NCI-H82 (cell line): ENCODE data around the gene PLXNA4.
A peak's percentile ranks its signal among the peaks of the same experiment; 100 is the strongest.

Experiments used
- DNase-seq: peaks from one replicate; lab custom pipeline; 2025; lab: John Stamatoyannopoulos, UW

PLXNA4 gene

GRCh38 chr7:132145466-132145865 is 430.8 kb downstream of the PLXNA4 start:
- DNase-seq, result peak; percentile 21

- no peak for DNase-seq
These were observed 431.2 kb downstream of the PLXNA4 start for GRCh38 chr7:132145063-132145462.

GRCh38 chr7:132142006-132142405 is 434.3 kb downstream of the PLXNA4 start:
- peak; percentile 12 for DNase-seq

GRCh38 chr7:132141109-132141508 is 435.2 kb downstream of the PLXNA4 start:
- no peak for DNase-seq

GRCh38 chr7:132140341-132140740 is 435.9 kb downstream of the PLXNA4 start:
- no peak for DNase-seq

- no peak for DNase-seq
These were observed 437.5 kb downstream of the PLXNA4 start for GRCh38 chr7:132138817-132139216.

- no peak for DNase-seq
These were observed 438.6 kb downstream of the PLXNA4 start for GRCh38 chr7:132137681-132138080.

GRCh38 chr7:132135746-132136385 is 440.4 kb downstream of the PLXNA4 start:
- DNase-seq, result peak; percentile 43

GRCh38 chr7:132134814-132135445 is 441.3 kb downstream of the PLXNA4 start:
- no peak for DNase-seq

- DNase-seq, result no peak
These were observed 442.8 kb downstream of the PLXNA4 start for GRCh38 chr7:132133501-132133900.

- no peak for DNase-seq
These were observed 445.1 kb downstream of the PLXNA4 start for GRCh38 chr7:132131196-132131595.

- no peak for DNase-seq
These were observed 445.8 kb downstream of the PLXNA4 start for GRCh38 chr7:132130497-132130896.

- DNase-seq, result no peak
These were observed 450.2 kb downstream of the PLXNA4 start for GRCh38 chr7:132125872-132126595.

- no peak for DNase-seq
These were observed 451.2 kb downstream of the PLXNA4 start for GRCh38 chr7:132125096-132125495.

GRCh38 chr7:132124575-132124974 is 451.7 kb downstream of the PLXNA4 start:
- no peak for DNase-seq

- DNase-seq, result no peak
These were observed 452.5 kb downstream of the PLXNA4 start for GRCh38 chr7:132123773-132124172.

- DNase-seq, result no peak
These were observed 453.4 kb downstream of the PLXNA4 start for GRCh38 chr7:132122901-132123300.

- no peak for DNase-seq
These were observed 454.3 kb downstream of the PLXNA4 start for GRCh38 chr7:132121987-132122386.

GRCh38 chr7:132118641-132119040 is 457.6 kb downstream of the PLXNA4 start:
- no peak for DNase-seq

GRCh38 chr7:132117636-132118035 is 458.6 kb downstream of the PLXNA4 start:
- no peak for DNase-seq

GRCh38 chr7:132117181-132117580 is 459.1 kb downstream of the PLXNA4 start:
- DNase-seq, result no peak

GRCh38 chr7:132116369-132116768 is 459.9 kb downstream of the PLXNA4 start:
- DNase-seq, result no peak

GRCh38 chr7:132115758-132116157 is 460.5 kb downstream of the PLXNA4 start:
- DNase-seq, result no peak
